HCT116 (cell line): ENCODE data around the gene IGSF23. TPM values are rescaled to one million over a fixed set of nuclear protein-coding genes. Genes with fewer than 3 reads are reported as not detected.

ENCODE experiments used
- ATAC-seq: fragments of 200-7000 bp; cut with Tn5 transposase; 2 replicates; pipeline ENCODE4 v1.9.1; 2020; ENCODE audit warnings: mild to moderate bottlenecking, moderate library complexity
- BruUV-seq: library from RNA; stranded (reverse); fragments of 400-500 nt; replicated peaks from 2 replicates; lab custom pipeline; 2021; lab: Mats Ljungman, UMichigan
- CTCF ChIA-PET: fragments of 300-600 bp; sonication (Branson Sonifier 250); formaldehyde crosslinking; loops from one replicate; lab custom pipeline; 2021; ENCODE audit warnings: antibody characterized with exemption; lab: Charles Lee
- POLR2A ChIA-PET: fragments of 300-600, 350-600 bp; sonication (Branson Sonifier 250); formaldehyde crosslinking; loops from one replicate; lab custom pipeline; 2021; ENCODE audit warnings: antibody characterized with exemption; lab: Charles Lee
- RAD21 ChIA-PET, 2 experiments: fragments of 300-600 bp; sonication (Branson Sonifier 250); formaldehyde crosslinking; loops; one replicate each; lab custom pipeline; 2023; ENCODE audit warnings: low total read pairs in 2 of 2; ENCODE audit not compliant: uncharacterized antibody in 2 of 2, unreplicated experiment in 2 of 2, low non-redundant PET in 1 of 2; lab: Charles Lee
- DNase-seq: peaks from one replicate; pipeline ENCODE4 v3.0.0-alpha.2; 2010; ENCODE audit warnings: low read depth, low spot score
- H2AFZ ChIP-seq: fragments of 200-600 bp; shearing (Covaris generic), sonication (generic); 2 replicates; pipeline ENCODE4 v1.6.1; 2017; ENCODE audit warnings: low read depth, mixed run types, mixed read lengths, antibody characterized with exemption, low read length; ENCODE audit not compliant: poor library complexity, severe bottlenecking
- H3K27ac ChIP-seq: 2 replicates; pipeline ENCODE4 v1.5.1; 2012; ENCODE audit warnings: low read depth, low read length
- H3K27me3 ChIP-seq: fragments of 200-600 bp; sonication (generic); 2 replicates; pipeline ENCODE4 v1.6.1; 2016; ENCODE audit warnings: mixed run types, low read length, mixed read lengths; ENCODE audit not compliant: insufficient read depth
- H3K36me3 ChIP-seq, 2 experiments: fragments of 200-500 bp in 1 of 2; fragments of 200-600 bp in 1 of 2; sonication (Bioruptor generic) in 1 of 2; sonication (generic) in 1 of 2; 2 replicates each; pipeline versions ENCODE4 v1.5.1 to v1.6.1; 2014 to 2016; ENCODE audit warnings: low read length in 2 of 2, inconsistent platforms in 1 of 2, mixed read lengths in 1 of 2, mixed run types in 1 of 2; ENCODE audit not compliant: insufficient read depth in 2 of 2, control insufficient read depth in 1 of 2
- H3K4me1 ChIP-seq, 2 experiments: fragments of 200-600 bp in 1 of 2; sonication (generic) in 1 of 2; 2 replicates each; pipeline versions ENCODE4 v1.5.1 to v1.6.1; 2012 to 2017; ENCODE audit warnings: low read length in 2 of 2, inconsistent platforms in 1 of 2, mild to moderate bottlenecking in 1 of 2, mixed read lengths in 1 of 2, mixed run types in 1 of 2, moderate library complexity in 1 of 2; ENCODE audit not compliant: insufficient read depth in 2 of 2, control insufficient read depth in 1 of 2
- H3K4me2 ChIP-seq: fragments of 200-600 bp; sonication (generic); 2 replicates; pipeline ENCODE4 v1.6.1; 2017; ENCODE audit warnings: mixed run types, low read length, mixed read lengths
- H3K4me3 ChIP-seq, 2 experiments: fragments of 200-600 bp in 1 of 2; sonication (generic) in 1 of 2; replicated peaks in 1 of 2; 2 replicates each; pipeline ENCODE4 v1.5.1; 2011 to 2016; ENCODE audit warnings: low read length in 2 of 2, control low read depth in 1 of 2, low read depth in 1 of 2, mild to moderate bottlenecking in 1 of 2, mixed read lengths in 1 of 2, mixed run types in 1 of 2
- H3K79me2 ChIP-seq: fragments of 200-600 bp; sonication (generic); 2 replicates; pipeline ENCODE4 v1.6.1; 2017; ENCODE audit warnings: mild to moderate bottlenecking, mixed run types, low read length, moderate library complexity, mixed read lengths; ENCODE audit not compliant: insufficient read depth
- H3K9ac ChIP-seq: fragments of 200-600 bp; sonication (generic); 2 replicates; pipeline ENCODE4 v1.6.1; 2016; ENCODE audit warnings: low read length, mixed read lengths
- H3K9me2 ChIP-seq: fragments of 200-600 bp; sonication (generic), shearing (Covaris generic); 2 replicates; pipeline ENCODE4 v1.6.1; 2017; ENCODE audit warnings: mixed run types, mild to moderate bottlenecking, moderate library complexity; ENCODE audit not compliant: insufficient read depth
- H3K9me3 ChIP-seq, 2 experiments: fragments of 200-500 bp in 1 of 2; fragments of 200-600 bp in 1 of 2; sonication (Bioruptor generic) in 1 of 2; sonication (generic) in 1 of 2; 2 replicates each; pipeline ENCODE4 v1.6.1; 2014 to 2017; ENCODE audit warnings: low read length in 2 of 2, mixed read lengths in 2 of 2, inconsistent platforms in 1 of 2, low read depth in 1 of 2, mild to moderate bottlenecking in 1 of 2, mixed run types in 1 of 2, moderate library complexity in 1 of 2; ENCODE audit not compliant: control insufficient read depth in 1 of 2, insufficient read depth in 1 of 2
- H4K20me1 ChIP-seq: fragments of 200-600 bp; sonication (generic), shearing (Covaris generic); 2 replicates; pipeline ENCODE4 v1.6.1; 2017; ENCODE audit warnings: mixed run types, mild to moderate bottlenecking, moderate library complexity; ENCODE audit not compliant: insufficient read depth
- EGR1 ChIP-seq: IDR thresholded peaks from 2 replicates; pipeline ENCODE4 v1.6.1; 2012; ENCODE audit warnings: low read depth
- ELF1 ChIP-seq: IDR thresholded peaks from 2 replicates; pipeline ENCODE4 v1.6.1; 2012; ENCODE audit warnings: low read depth, borderline replicate concordance
- EZH2 ChIP-seq: fragments of 200-600 bp; sonication (generic); IDR thresholded peaks from 2 replicates; pipeline ENCODE4 v1.6.1; 2017; ENCODE audit warnings: antibody characterized with exemption, mixed run types
- EZH2phosphoT487 ChIP-seq: fragments of 200-600 bp; IDR thresholded peaks from 2 replicates; pipeline ENCODE4 v1.6.1; 2018; ENCODE audit warnings: antibody characterized with exemption, borderline replicate concordance
- JUND ChIP-seq: IDR thresholded peaks from 2 replicates; pipeline ENCODE4 v1.6.1; 2012
- POLR2AphosphoS5 ChIP-seq: IDR thresholded peaks from 2 replicates; pipeline ENCODE4 v1.6.1; 2011; ENCODE audit warnings: mild to moderate bottlenecking, low read depth, low read length, moderate library complexity
- RAD21 ChIP-seq: IDR thresholded peaks from 2 replicates; pipeline ENCODE4 v1.6.1; 2012; ENCODE audit warnings: low read depth, mild to moderate bottlenecking
- REST ChIP-seq: IDR thresholded peaks from 2 replicates; pipeline ENCODE4 v1.6.1; 2012; ENCODE audit warnings: low read depth
- SIN3A ChIP-seq: IDR thresholded peaks from 2 replicates; pipeline ENCODE4 v1.6.1; 2012; ENCODE audit warnings: low read depth
- SRF ChIP-seq: IDR thresholded peaks from 2 replicates; pipeline ENCODE4 v1.6.1; 2012; ENCODE audit warnings: low read depth
- TCF7L2 ChIP-seq: IDR thresholded peaks from 2 replicates; pipeline ENCODE4 v1.7.0; 2011; ENCODE audit warnings: borderline replicate concordance, inconsistent platforms; ENCODE audit not compliant: insufficient read depth, insufficient read length; ENCODE audit errors: extremely low read depth
- intact Hi-C: fragments of 100-400 bp; cut with micrococcal nuclease; formaldehyde crosslinking; loops from 2 replicates; pipeline ENCODE4 v1.10.0; 2022
- total RNA-seq: library from RNA; stranded (reverse); gene quantifications from one replicate; pipeline ENCODE4 v1.2.1, GENCODE V29; 2021; ENCODE audit not compliant: unreplicated experiment

The IGSF23 gene
- total RNA-seq, 1 experiment from 2014 or later, result not detected

DNA sequence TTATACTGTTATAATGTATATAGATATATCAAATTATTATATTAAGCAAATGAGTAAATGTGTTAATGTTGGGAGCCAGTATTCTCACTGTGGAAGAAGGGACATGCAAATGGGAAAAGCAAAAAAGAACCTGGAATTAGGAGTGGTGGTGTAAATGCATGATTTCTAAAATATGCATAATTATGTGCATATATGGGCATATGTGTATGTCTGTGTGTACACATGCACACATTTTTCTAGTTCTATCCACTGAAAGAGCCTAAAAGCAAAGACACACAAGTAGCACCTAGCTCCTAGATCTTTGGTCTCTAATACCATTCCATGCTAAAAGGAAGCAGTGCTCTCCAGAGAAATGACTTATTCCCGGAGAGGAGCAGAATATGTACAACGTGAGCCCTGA is 45.6 kb upstream of the IGSF23 start:
- H3K27me3 ChIP-seq, result no peaks in the 10 kb centered on the region
- no peaks in the 10 kb centered on the region for H3K9me3 ChIP-seq
- H3K9me2 ChIP-seq, result no peaks in the 10 kb centered on the region
- RAD21 ChIA-PET, result no interaction called here
- ATAC-seq (no peak), DNase-seq (no peak)
- no peaks in the 10 kb centered on the region for H3K79me2 ChIP-seq
- no TSS peak for BruUV-seq
- H3K4me3 ChIP-seq, result no peak overlapping the region
- no peak overlapping the region for H2AFZ ChIP-seq
- no peak overlapping the region for H3K4me2 ChIP-seq
- no peaks in the 10 kb centered on the region for H3K4me1 ChIP-seq
- H3K27ac ChIP-seq, result no peak overlapping the region
- POLR2A ChIA-PET, result no interaction called here
- H3K36me3 ChIP-seq, result no peaks in the 10 kb centered on the region
- TF ChIP-seq REST (no peak), SIN3A (no peak), EZH2phosphoT487 (no peak), POLR2AphosphoS5 (no peak)
- H3K9ac ChIP-seq, result no peak overlapping the region
- H4K20me1 ChIP-seq, result no peaks in the 10 kb centered on the region
- CTCF ChIA-PET, result no interaction called here
- intact Hi-C loops, result no loop called here

DNA sequence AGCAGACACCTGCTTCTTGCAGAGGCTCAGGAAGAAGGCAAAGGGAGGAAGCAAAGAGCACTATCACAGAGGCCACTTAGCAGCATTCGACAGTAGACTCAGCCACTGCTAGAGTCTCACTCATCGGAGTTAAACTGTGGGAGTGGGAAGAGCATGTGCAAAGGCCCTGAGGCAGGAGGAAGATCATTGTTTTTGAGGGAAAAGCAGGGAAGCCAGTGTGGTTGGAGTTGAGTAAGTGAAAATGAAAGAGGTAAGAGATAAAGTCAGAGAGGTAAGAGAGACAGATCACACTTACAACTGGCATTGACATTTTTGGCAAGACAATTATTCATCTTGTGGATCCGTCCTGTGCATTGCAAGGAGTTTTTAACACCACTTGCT is 42.8 kb upstream of the IGSF23 start:
- no TSS peak for BruUV-seq
- CTCF ChIA-PET, result interaction anchor here (0.6 to 2.4 kb wide), 31 partner anchors 8 to 320 kb away, joined by 3 to 23 read pairs (median 4); partner anchors contain the start of genes BCAM, NECTIN2, PVR and TOMM40

More for the DNA sequence above, 42.8 kb upstream of the IGSF23 start:
- H4K20me1 ChIP-seq, result no peaks in the 10 kb centered on the region
- H3K27me3 ChIP-seq, result no peaks in the 10 kb centered on the region
- no peaks in the 10 kb centered on the region for H3K36me3 ChIP-seq
- intact Hi-C loops, result loop anchor here (5.0 kb wide), 1 partner anchor 272 kb away; no protein-coding TSS in a partner anchor
- no peaks in the 10 kb centered on the region for H3K79me2 ChIP-seq
- DNase-seq (no peak), ATAC-seq (peak; percentile 16; the same call in 1 of the 2 replicates)
- TF ChIP-seq SRF, result no peak
- no peak for TF ChIP-seq JUND
- no peak for TF ChIP-seq EGR1
- TF ChIP-seq ELF1, result no peak
- no peak for TF ChIP-seq EZH2
- no peak for TF ChIP-seq RAD21
- no peak for TF ChIP-seq TCF7L2
- no peaks in the 10 kb centered on the region for H3K9me2 ChIP-seq
- no peak overlapping the region for H2AFZ ChIP-seq
- H3K9ac ChIP-seq, result no peak overlapping the region
- no peak overlapping the region for H3K4me2 ChIP-seq
- POLR2A ChIA-PET, result interaction anchor here (1.1 kb wide), 1 partner anchor 73 kb away, joined by 3 read pairs; the partner anchor contains the start of gene PVR
- no peak overlapping the region for H3K27ac ChIP-seq
- H3K9me3 ChIP-seq, result no peaks in the 10 kb centered on the region
- H3K4me3 ChIP-seq, result no peak overlapping the region
- H3K4me1 ChIP-seq, result no peaks in the 10 kb centered on the region; a peak in 1 of 4 replicates
- RAD21 ChIA-PET, result interaction anchor here (0.7 to 1.6 kb wide), 9 partner anchors 86 to 560 kb away, joined by 3 to 9 read pairs (median 6); partner anchors contain the start of gene NECTIN2 (in 1 of the 2)
